NOMO-1 treated with DMSO at 0.1 percent for 48 hours (cell line): Measurements from ENCODE around the gene ACSF2.
"Not testable (repeated sequence)": the region's sequence is repeated elsewhere in the genome, so short reads cannot be mapped to it uniquely, and the experiment has no call there.

ENCODE experiments used
- DNase-seq: peaks from one replicate; lab custom pipeline; 2025; ENCODE audit not compliant: unreplicated experiment; lab: John Stamatoyannopoulos, UW

Gene ACSF2, protein sequence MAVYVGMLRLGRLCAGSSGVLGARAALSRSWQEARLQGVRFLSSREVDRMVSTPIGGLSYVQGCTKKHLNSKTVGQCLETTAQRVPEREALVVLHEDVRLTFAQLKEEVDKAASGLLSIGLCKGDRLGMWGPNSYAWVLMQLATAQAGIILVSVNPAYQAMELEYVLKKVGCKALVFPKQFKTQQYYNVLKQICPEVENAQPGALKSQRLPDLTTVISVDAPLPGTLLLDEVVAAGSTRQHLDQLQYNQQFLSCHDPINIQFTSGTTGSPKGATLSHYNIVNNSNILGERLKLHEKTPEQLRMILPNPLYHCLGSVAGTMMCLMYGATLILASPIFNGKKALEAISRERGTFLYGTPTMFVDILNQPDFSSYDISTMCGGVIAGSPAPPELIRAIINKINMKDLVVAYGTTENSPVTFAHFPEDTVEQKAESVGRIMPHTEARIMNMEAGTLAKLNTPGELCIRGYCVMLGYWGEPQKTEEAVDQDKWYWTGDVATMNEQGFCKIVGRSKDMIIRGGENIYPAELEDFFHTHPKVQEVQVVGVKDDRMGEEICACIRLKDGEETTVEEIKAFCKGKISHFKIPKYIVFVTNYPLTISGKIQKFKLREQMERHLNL

DNA sequence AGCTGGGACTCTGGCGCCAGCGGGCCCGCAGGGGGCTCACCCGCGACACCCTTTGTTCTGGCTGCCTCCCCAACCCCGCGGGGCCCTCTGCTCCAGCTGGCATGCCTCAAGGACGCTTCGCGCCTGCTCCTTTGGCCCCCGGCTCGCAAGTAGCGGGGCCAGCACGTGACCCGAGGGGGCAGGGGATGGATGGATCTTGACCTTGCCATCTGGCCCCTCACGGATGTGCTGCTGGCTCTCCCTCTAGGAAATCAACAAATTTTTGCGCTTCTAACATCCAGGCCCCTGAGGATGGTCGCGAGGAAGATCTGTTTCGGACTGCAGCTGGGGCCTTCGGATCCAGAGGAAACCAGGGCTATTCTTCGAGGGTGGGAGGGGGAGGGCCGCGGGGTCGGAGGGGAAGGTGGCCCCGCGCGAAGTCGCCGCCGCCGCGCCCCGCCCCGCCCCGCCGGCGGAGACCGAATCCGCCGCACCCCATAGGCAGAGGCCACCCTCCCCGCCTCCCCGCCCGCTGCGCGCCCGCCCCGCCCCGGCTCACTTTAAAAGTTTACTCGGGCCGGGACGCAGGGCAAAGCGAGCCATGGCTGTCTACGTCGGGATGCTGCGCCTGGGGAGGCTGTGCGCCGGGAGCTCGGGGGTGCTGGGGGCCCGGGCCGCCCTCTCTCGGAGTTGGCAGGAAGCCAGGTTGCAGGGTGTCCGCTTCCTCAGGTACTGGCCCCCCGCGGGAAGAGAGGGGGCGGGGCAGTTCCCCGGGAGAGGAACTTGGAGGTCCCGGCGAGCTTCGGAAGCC lies at the start of gene ACSF2:
Gene ACSF2, plus strand, starts transcription at position 537 of the 790 bp plus-strand sequence. Its CDS starts 44 bp downstream, at position 581.
- peak; percentile 38 for DNase-seq

- no peak for DNase-seq
Measured at GRCh38 chr17:50379351-50380132, 46.5 kb upstream of the ACSF2 start.

GRCh38 chr17:50380369-50381259 lies 45.4 kb upstream of the ACSF2 start:
- DNase-seq: no peak

- DNase-seq: no peak
Measured at GRCh38 chr17:50381260-50381815, 44.7 kb upstream of the ACSF2 start.

- DNase-seq: no peak
Measured at GRCh38 chr17:50381920-50382319, 44.1 kb upstream of the ACSF2 start.

- no peak for DNase-seq
Measured at GRCh38 chr17:50382931-50383330, 43.1 kb upstream of the ACSF2 start.

DNA sequence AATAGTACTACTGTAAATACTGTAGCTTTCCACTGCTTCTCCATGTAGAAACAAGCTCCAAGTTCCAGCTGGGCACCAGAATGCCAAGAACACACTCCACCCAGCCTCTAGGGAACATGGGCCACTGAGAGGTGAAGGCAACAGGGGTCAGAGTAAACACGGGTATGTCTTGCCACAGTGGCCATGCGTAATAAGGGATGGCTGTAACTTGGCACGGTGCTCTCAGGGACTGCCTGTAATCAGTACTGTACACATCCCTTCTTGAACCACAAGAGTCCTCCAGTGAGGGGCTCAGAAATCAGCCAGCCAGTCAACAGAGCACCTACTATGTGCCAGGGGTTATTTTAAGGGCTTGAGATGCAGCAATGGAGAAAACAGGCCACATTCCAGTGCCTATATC lies 39.5 kb upstream of the ACSF2 start:
- DNase-seq: no peak

GRCh38 chr17:50388728-50389127 lies 37.3 kb upstream of the ACSF2 start:
- no peak for DNase-seq

- no peak for DNase-seq
Measured at GRCh38 chr17:50389534-50389933, 36.5 kb upstream of the ACSF2 start.

DNA sequence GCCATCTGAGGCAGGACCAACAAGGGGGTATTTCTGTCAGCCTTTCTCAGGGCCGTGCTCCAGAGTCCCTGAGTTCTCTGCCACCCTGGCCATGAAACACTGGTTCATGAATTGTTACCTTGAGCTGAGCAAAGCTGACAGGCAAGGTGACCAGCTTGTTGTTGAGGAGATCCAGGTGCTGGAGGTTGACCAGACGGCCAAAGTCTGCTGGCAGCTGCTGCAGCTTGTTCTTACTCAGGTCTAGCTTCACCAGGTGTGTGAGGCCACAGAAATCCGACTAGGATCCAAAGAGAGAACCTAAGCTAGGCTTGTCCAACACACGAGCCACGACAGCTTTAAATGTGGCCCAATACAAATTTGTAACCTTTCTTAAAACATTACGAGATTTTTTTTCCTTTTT lies 33.4 kb upstream of the ACSF2 start:
- no peak for DNase-seq

- DNase-seq: no peak
Measured at GRCh38 chr17:50393700-50394099, 32.3 kb upstream of the ACSF2 start.

GRCh38 chr17:50394711-50395110 lies 31.3 kb upstream of the ACSF2 start:
- DNase-seq: no peak

DNA sequence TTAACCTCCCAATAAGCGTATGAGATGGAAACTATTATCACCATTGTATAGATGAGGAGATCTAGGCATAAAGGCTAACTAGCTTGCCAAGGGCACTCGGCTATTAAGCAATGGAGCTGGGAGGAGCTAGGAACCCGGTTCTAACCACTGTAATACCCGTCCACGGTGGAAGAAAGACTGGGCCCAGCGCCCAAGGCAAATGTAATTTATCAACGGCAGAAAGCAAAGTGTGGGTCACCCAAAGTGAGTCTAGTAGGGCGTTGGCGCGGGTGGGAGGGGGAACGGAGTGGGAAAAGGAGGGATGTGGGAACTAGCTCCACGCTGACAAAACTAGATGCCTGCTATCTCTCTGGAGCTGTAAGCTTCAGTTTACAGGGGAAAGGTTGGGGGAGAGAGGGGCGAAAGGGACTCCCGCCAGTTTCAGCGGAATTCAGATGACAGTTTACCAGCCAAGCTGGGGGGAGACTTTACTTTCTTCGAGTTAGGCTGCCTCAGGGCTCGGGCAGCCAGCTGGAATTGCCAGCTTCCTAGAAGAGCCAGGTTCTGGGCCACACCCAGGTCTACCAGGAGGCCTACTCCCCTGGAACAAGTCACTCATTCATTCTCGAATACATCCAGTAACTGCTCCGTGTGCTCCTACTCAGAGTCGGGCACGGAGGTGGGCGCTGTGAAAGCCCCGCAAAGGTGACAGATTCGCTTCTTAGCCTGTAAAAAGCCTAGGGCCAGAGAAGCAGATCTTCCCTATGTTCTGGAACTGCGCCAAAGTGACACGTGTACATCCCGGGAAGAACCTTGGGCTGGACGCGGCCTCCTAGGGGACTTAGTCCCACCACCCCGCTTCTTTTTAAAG lies 29.5 kb upstream of the ACSF2 start:
- peak; percentile 54 for DNase-seq

- peak; percentile 83 for DNase-seq
Measured at GRCh38 chr17:50397111-50397918, 28.7 kb upstream of the ACSF2 start, which contains the start of gene LRRC59. Gene LRRC59 (minus strand): TSS chr17:50397523. CDS start chr17:50397317, 206 bp downstream.

- no peak for DNase-seq
Measured at GRCh38 chr17:50397919-50398285, 28.1 kb upstream of the ACSF2 start.

DNA sequence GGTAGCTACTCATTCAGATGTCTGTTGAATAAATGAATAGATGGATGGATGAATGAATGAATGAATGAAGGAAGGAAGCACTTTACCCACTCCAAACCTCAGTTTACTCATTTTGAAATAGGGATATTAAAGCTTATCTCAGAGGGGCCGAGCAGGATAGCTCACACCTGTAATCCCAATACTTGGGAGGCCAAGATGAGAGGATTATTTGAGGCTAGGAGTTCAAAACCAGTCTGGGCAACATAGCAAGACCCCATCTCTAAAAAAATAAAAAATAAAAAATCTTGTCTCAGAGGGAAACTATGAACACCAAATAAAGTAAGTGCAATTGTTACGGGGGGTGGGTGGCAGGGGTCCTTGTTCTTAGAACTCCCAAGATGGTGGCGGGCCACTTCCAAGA lies 27.3 kb upstream of the ACSF2 start:
- DNase-seq: not testable (repeated sequence)

DNA sequence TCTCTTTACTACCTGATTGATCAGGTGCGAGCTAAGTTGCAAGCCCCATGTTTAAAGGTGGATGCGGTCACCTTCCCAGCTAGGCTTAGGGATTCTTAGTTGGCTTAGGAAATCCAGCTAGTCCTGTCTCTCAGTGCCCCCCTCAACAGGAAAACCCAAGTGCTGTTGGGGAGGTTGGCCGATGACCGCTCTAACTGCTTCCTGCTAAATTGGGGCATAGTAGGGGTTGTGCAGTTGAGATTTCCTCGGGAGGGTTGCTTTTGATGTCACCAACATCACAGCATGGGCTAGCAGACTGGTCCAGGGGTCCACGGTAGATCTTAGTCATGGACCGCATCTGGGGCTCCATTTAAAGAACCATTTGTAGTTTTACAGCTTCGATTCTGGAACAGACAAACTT lies 26.4 kb upstream of the ACSF2 start:
- DNase-seq: not testable (repeated sequence)

- not testable (repeated sequence) for DNase-seq
Measured at GRCh38 chr17:50405351-50405750, 20.7 kb upstream of the ACSF2 start.
